NCI-H226 (cell line): ENCODE results near the gene OR6C65.

ENCODE experiments used
- DNase-seq: peaks from one replicate; pipeline ENCODE4 v3.0.0-alpha.2; 2015

OR6C65 gene

DNA sequence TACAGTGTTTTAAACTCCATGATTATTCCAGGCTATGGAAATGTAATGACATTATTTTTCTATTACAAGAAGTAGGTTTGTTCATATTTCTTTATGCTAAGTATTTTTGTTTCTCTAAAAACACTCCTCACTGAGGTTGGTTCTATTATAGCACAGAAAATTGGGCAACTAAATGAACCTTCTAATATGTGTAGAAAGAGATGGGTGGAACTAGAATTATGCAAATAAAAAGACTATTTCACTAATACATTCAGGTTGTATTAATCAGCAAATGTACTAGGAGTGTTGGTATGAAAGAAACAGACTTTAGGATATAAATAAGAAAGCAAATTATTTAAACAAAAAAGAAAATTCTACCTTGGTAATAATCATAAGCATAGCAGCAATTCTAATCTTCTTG, 48.5 kb downstream of the OR6C65 start:
- no peak for DNase-seq
